HG02938 (cell line): ENCODE measurements around the gene IFI27.

ENCODE experiments used
- ATAC-seq: cut with Tn5 transposase; IDR thresholded peaks from one replicate; pipeline ENCODE4 v1.9.1; 2021; ENCODE audit warnings: mild to moderate bottlenecking, moderate library complexity; ENCODE audit not compliant: unreplicated experiment

IFI27 gene

GRCh38 chr14:94102768-94103482 is 7.6 kb upstream of the IFI27 start:
- ATAC-seq, result no peak

- ATAC-seq, result no peak
Observed at GRCh38 chr14:94103554-94104150, 6.9 kb upstream of the IFI27 start.

- no peak for ATAC-seq
Observed at GRCh38 chr14:94104731-94105130, 5.8 kb upstream of the IFI27 start.

- no peak for ATAC-seq
Observed at GRCh38 chr14:94109915-94110250, 653 bp upstream of the IFI27 start.

GRCh38 chr14:94111276-94112095 is 950 bp downstream of the IFI27 start:
- ATAC-seq, result no peak

- ATAC-seq, result no peak
Observed at GRCh38 chr14:94112513-94113063, 2.1 kb downstream of the IFI27 start.

- no peak for ATAC-seq
Observed at GRCh38 chr14:94113073-94113472, 2.5 kb downstream of the IFI27 start.

GRCh38 chr14:94113490-94113889 is 3.0 kb downstream of the IFI27 start:
- ATAC-seq, result no peak

- ATAC-seq, result no peak
Observed at GRCh38 chr14:94113908-94114588, 3.5 kb downstream of the IFI27 start.

- no peak for ATAC-seq
Observed at GRCh38 chr14:94114589-94115057, 4.1 kb downstream of the IFI27 start.

- no peak for ATAC-seq
Observed at GRCh38 chr14:94115058-94115591, 4.6 kb downstream of the IFI27 start.

- ATAC-seq, result no peak
Observed at GRCh38 chr14:94115631-94116030, 5.1 kb downstream of the IFI27 start.

GRCh38 chr14:94116701-94117100 is 6.2 kb downstream of the IFI27 start:
- no peak for ATAC-seq

GRCh38 chr14:94117856-94118255 is 7.3 kb downstream of the IFI27 start:
- no peak for ATAC-seq

- no peak for ATAC-seq
Observed at GRCh38 chr14:94119071-94119470, 8.5 kb downstream of the IFI27 start.

- no peak for ATAC-seq
Observed at GRCh38 chr14:94120667-94121340, 10.3 kb downstream of the IFI27 start.

- no peak for ATAC-seq
Observed at GRCh38 chr14:94121485-94121884, 10.9 kb downstream of the IFI27 start.

GRCh38 chr14:94122438-94122837 is 11.9 kb downstream of the IFI27 start:
- ATAC-seq, result no peak

- ATAC-seq, result no peak
Observed at GRCh38 chr14:94123296-94123695, 12.8 kb downstream of the IFI27 start.

- ATAC-seq, result no peak
Observed at GRCh38 chr14:94123868-94124267, 13.3 kb downstream of the IFI27 start.
